ENCODE results near the gene GALNTL6.

Gene GALNTL6

DNA sequence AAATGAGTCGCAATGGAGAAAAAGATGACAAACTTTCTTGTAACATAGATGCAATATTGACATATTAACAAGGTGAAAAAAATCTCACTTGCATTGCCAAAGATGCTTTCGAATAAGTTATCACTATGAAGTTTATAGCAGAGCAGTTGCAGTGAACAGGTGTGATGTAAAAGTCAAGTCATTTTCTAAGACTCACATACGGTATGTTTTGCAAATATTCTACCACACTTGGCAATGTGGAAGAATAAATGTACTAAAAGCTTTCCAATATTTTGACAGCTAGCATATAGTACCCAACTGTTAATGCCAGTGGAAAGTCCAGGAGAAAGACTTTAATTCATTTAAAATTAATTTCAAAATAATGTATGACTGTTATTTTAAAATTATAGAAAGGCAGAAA, 76.5 kb downstream of the GALNTL6 start:
- no peak for DNase-seq

DNA sequence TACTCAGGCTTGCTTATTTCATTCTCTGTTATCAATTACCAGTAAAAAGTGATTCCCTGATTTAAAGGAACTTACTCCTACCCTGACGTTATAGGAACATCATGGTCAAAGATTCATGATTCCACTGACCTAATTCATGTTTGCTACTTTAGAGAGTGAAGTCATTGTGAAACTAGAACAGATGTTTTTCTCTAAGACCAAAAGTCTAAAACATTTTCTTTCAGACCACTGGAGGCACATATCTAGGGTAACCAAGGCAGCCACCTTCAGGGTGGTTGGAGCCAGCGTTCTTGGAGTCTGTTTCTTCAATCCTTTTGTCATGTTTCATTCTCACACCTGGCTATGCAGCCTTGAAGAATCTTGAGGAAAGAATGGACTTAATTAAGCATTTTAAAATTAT, 77.8 kb downstream of the GALNTL6 start:
- DNase-seq, result no peak

GRCh38 chr4:171896426-171896825, 83.2 kb downstream of the GALNTL6 start:
- no peak for DNase-seq

GRCh38 chr4:171919314-171919713, 106.1 kb downstream of the GALNTL6 start:
- DNase-seq, result no peak

DNA sequence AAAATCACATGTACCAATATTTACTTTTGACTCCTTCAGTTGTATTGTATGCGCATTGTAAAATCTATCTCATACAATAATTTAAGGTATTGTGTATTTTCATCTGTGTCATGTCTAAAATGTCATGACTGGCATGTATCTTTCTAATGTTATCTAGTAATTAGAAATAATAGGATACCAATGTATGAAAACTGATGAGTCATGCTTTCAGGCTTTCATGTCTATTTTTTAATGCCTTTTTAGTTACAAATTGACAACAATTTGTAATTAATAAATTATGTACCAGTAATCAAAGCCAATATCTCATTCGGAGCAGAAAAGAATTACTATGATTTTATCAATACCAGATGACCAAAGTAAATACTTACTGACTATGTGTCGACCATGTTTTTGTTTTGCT, 107.7 kb downstream of the GALNTL6 start:
- DNase-seq, result no peak

DNA sequence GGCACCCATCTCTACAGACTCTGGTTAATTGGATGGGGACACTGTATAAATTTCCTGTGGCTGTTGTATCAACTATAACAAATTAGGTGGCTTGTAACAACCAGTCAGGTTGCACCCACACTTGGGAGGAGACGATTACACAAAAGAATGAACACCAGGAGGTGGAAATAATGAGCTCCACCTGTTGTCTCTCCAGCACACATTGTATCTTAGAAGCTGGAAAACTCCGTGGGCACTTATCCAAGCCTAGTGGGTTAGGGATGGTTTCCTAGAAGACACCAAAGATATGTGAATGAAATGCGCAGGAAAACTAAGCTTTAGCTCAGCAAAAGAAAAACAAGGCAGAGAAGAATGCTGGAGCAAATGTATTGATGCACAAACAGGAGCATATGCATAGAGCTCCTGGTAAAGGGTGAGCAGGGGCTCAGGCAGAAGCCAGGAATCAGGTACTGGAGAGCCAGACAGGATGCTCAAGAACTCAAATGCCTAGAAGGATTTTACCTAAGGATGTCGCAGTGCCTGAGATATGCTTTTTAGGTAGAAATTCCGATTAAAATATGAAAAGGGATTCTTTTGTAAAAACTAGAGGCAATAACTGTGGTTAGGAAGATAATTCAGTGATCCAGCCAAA, 111.7 kb downstream of the GALNTL6 start:
- DNase-seq, result no peak

DNA sequence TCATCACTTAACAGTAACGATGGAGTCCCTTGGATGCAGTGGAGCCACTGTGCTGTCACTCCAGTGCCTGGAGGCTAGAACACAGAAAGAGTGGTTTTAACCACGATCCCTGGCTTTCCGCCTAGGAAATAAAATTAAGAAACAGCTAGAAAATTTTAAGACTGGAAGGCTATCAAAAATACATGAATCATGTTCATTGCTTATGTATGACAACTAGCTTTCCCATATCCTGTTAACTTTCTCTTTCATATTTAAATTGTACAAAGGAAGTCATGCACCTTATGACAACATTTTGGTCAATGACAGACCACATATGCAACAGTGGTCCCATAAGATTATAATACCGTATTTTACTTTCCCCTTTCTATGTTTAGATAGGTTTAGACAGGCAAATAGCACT, 115.1 kb downstream of the GALNTL6 start:
- no peak for DNase-seq

GRCh38 chr4:171929477-171929876, 116.3 kb downstream of the GALNTL6 start:
- DNase-seq, result no peak

- DNase-seq, result no peak
Observed at GRCh38 chr4:171929907-171930306, 116.7 kb downstream of the GALNTL6 start.

DNA sequence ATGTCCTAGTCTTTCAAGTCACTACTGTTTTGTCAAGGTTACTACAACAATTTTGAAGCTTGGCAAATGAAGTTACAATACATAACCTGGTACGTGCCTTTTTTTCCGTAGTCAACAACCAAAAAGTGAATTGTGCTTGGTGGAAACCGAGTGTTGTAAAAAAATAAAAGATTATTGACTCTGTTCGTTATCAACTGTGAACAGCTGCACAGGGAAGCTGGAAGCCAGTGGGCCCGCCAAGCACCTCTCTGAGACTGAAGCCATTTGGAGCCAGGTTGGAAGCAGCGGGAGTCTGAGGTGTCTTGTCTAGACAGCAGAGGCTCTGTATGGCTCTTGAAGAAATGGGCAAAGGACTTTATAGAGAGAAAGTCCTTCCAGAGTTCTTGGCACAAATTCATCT, 119.0 kb downstream of the GALNTL6 start:
- no peak for DNase-seq

DNA sequence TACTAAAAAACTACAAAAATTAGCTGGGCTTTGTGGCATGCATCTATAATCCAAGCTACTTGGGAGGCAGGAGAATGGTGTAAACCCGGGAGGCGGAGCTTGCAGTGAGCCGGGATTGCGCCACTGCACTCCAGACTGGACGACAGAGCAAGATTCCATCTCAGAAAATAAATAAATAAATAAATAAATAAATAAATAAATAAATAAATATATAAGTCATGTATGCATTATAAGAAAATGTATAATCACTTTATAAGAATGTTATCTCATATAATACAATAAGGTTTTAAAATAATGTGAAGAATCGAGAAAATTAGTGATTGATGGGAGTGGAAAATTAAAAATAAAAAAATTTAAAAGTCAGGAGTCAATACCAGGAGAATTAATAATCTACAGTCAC, 127.5 kb downstream of the GALNTL6 start:
- DNase-seq, result no peak

GRCh38 chr4:171947400-171947799, 134.2 kb downstream of the GALNTL6 start:
- no peak for DNase-seq

DNA sequence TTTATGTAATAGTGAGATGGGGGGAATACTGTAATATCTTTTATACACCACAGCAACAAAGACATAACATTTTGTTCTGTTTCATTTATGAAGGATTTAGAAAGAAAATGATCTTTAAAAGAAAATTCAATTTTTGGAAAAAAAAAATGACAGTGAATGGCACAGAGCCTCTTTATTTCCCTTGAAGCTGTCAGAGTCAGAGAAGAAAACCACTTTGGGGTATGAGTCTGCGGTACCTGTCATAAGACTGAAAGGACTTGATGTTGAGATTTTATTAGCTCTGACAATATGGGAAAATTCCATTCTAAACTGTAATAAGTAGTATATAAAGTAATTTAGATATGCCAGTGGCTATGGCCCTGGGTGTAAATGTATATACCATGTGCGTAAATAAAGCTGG, 134.8 kb downstream of the GALNTL6 start:
- no peak for DNase-seq

DNA sequence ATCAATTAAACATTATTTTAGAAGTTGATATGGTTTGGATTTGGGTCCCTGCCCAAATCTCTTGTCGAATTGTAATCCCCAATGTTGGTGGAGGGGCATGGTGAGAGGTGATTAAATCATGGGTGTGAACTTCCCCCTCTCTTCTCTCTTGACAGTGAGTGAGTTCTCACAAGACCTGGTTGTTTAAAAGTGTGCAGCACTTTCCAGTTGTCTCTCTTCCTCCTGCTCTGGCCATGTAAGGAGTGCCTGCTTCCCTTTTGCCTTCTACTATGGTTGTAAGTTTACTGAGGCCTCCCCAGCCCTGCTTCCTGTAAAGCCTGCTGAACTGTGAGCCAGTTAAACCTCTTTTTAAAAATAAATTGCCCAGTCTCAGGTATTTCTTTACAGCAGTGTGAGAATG, 141.4 kb downstream of the GALNTL6 start:
- DNase-seq, result no peak

- DNase-seq, result no peak
Observed at GRCh38 chr4:171956678-171957077, 143.5 kb downstream of the GALNTL6 start.

DNA sequence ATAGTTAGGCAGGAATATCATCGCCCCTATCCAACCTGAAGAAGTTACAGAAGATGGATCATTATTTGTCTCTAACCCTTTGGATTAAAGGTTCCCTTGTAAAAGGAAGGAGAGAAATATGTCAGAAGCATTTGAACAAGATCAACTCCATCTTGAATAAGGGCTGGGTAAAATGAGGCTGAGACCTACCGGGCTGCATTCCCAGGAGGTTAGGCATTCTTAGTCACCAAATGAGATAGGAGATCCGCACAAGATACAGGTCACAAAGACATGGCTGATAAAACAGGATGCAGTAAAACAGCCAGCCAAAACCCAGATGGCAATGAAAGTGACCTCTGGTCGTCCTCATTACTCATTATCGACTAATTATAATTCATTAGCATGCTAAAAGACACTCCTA, 148.9 kb downstream of the GALNTL6 start:
- DNase-seq, result no peak

GRCh38 chr4:171966356-171966755, 153.2 kb downstream of the GALNTL6 start:
- no peak for DNase-seq

- no peak for DNase-seq
Observed at GRCh38 chr4:171978216-171978615, 165.0 kb downstream of the GALNTL6 start.

DNA sequence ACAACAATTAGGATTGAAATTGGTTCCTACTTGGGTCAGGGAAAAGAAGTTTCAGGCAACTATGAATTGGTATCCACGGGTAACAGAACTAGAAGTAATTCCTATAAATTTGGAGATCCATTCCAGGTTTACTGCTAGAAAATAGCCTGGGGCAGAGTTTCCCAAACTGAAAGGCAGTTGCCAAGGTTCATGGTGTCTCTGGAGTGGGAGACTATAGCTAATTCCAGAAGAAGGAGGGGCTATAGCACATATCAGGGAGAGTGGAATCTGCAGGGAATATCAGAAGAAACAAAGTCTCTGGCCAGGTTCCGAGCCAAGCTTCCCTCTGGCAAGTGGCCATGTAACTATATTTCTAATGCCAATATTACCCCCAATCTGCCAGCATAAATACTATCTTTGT, 166.3 kb downstream of the GALNTL6 start:
- DNase-seq, result no peak

DNA sequence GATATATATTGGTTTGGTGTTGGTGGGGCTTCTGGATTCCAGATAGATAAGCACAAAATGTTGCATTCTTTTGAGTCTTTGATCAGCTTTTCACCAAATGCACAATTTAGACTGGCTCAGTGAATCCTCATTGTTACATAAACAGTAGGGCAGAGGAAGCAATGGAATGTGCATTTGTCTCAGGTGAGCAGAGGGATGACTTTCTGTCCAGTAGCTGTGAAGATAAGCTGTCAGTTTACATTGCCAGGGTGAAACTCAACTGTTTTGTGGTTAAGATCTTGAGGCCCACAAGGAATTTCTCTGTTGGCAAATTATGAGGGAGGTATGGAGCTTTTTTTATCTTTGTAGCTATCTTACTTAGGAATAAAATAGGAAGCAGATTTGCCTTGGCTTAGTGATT, 168.0 kb downstream of the GALNTL6 start:
- DNase-seq, result no peak

DNA sequence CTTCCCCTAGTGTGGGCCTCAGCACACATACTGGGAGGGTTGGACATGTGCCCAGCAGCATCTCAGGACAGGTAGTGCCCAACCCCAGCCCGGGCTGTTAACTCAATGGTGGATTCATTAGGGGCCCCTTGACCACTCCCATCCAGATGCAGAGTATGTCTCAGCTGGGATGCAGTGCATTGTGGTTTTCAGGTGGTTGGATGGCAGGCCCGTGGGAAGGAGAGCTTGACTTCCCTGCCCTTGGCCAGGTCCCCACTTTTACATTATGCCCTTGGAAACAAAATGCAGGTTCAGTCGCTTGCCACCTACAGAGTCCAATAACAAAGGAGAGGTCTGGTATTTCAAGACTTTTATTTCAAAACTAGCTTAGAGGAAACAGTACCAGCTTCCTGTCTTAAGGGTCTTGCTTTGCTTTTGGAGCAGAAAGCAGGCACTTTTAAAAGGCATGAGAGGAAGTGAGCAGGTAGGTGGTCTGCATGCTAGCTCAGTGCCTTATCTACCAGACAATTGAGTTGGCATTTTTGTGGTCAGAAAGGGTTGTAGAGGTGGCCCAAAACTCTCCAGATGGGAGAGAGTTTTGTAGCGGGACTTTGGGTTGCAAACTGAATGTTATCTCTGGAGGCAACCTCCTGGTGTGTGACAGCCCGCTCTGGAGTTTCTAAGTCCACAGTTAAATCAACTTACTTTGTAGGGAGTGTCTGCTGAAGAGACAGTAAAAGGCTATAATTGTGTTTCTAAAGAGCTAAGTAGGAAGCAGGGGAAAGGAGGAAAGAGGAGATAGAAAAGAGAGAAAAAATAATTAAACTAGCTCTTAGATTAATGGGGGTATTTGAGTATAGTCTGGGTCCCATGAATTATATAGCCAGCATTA, 171.0 kb downstream of the GALNTL6 start:
- DNase-seq, result no peak

DNA sequence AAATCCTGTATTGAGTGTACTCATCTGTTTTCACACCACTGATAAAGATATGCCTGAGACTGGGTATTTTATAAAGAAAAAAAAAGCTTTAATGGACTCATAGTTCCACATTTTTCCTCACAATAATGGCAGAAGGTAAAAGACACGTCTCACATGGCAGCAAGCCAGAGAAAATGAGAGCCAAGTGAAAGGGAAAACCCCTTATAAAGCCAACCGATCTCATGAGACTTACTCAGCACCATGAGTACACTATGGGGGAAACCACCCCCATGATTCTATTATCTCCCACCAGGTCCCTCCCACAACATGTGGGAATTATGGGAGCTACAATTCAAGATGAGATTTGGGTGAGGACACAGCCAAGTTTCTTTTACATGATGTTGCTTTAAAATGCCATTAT, 171.9 kb downstream of the GALNTL6 start:
- no peak for DNase-seq

- DNase-seq, result no peak
Observed at GRCh38 chr4:171993247-171993646, 180.0 kb downstream of the GALNTL6 start.

DNA sequence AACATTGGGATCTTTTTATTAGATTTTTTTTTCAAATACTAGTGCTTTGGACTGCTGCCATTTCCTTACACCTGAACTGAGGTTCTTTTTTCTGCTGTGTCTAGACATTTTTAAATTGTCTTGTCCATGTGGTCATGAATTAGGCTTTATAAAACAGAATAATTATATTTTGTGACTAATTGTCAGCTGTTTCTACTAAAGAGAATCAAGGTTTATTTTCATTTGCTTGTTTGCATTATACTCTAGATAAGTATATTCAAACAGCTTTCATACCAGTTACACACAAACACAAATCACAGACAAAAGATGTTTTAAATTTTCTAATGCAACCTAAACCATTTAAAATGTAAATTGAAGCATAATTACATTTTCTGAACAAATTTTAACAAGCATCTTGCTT, 194.7 kb downstream of the GALNTL6 start:
- DNase-seq, result no peak

Data from stimulated activated CD4-positive, alpha-beta T cell treated with anti-CD3 and anti-CD28 coated beads, Interleukin-1b, Interleukin-23, amount 100 ng/mL, for 48 hours (primary cell).